Ishikawa (cell line): Measurements from ENCODE around the gene LPP.

Source experiments
- EGR1 ChIP-seq: IDR thresholded peaks from 2 replicates; pipeline ENCODE4 v1.6.1; 2012
- EP300 ChIP-seq: IDR thresholded peaks from 2 replicates; pipeline ENCODE4 v1.6.1; 2012; ENCODE audit warnings: borderline replicate concordance
- TAF1 ChIP-seq: IDR thresholded peaks from 2 replicates; pipeline ENCODE4 v1.6.1; 2012; ENCODE audit warnings: low read depth, mild to moderate bottlenecking
- YY1 ChIP-seq: IDR thresholded peaks from 2 replicates; pipeline ENCODE4 v1.6.1; 2012; ENCODE audit warnings: low read depth
- ZBTB7A ChIP-seq: IDR thresholded peaks from 2 replicates; pipeline ENCODE4 v1.6.1; 2012; ENCODE audit warnings: low read depth

DNA sequence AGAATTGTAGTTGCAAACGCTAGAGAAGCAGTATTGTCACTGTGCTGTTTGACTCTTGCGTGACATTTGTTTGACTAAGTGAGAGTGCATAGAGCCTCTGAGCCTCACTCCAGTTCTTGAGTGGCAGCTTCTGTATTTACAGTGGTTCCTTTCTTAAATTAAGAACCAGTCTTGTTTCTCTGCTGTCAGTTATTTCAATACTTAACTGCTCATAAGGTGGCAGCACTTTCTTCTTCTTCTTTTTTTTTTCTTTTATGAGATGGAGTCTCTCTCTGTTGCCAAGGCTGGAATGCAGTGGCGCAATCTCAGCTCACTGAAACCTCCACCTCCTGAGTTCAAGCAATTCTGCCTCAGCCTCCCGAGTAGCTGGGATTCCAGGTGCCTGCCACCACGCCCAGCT, 372.1 kb downstream of the LPP start:
- TF ChIP-seq TAF1 (no peak), YY1 (no peak), EP300 (no peak), EGR1 (no peak), ZBTB7A (no peak)
